Thoracic aorta (tissue), 2 donors: Measurements from ENCODE around the gene PXDN. TPM values are rescaled to one million over a fixed set of nuclear protein-coding genes. Genes with fewer than 3 reads are reported as not detected.
"Not testable (repeated sequence)": the region's sequence is repeated elsewhere in the genome, so short reads cannot be mapped to it uniquely, and the experiment has no call there.

Experiments
- ATAC-seq: fragments of 150-250 bp; one replicate; pipeline ENCODE4 v1.8.0; 2017; ENCODE audit warnings: low read depth; ENCODE audit not compliant: insufficient number of reproducible peaks, low FRiP score
- DNase-seq: peaks from one replicate; pipeline ENCODE4 v3.0.0-alpha.2; 2020; ENCODE audit warnings: low spot score
- H3K27ac ChIP-seq, 2 donors: fragments of 200-600 bp; sonication (generic); 1 replicate in 1 of 2; 2 replicates in 1 of 2; pipeline ENCODE4 v1.5.1; 2016; ENCODE audit warnings: mild to moderate bottlenecking in 2 of 2, moderate library complexity in 2 of 2
- H3K27me3 ChIP-seq: fragments of 200-600 bp; sonication (generic); replicated peaks from 2 replicates; pipeline ENCODE4 v1.6.0; 2016; ENCODE audit warnings: mild to moderate bottlenecking; ENCODE audit not compliant: insufficient read depth
- H3K36me3 ChIP-seq: fragments of 200-600 bp; sonication (generic); one replicate; pipeline ENCODE4 v1.5.1; 2016
- H3K4me1 ChIP-seq, 2 donors: fragments of 200-600 bp; sonication (generic); 1 replicate in 1 of 2; 2 replicates in 1 of 2; pipeline versions ENCODE4 v1.5.1 to v1.6.0; 2016; ENCODE audit warnings: low read depth in 2 of 2, mild to moderate bottlenecking in 1 of 2; ENCODE audit not compliant: control insufficient read depth in 1 of 2
- H3K4me3 ChIP-seq: fragments of 200-600 bp; sonication (generic); 2 replicates; pipeline ENCODE4 v1.5.1; 2016; ENCODE audit warnings: mild to moderate bottlenecking
- H3K9me3 ChIP-seq: fragments of 200-600 bp; sonication (generic); 2 replicates; pipeline ENCODE4 v1.5.1; 2016
- total RNA-seq, 2 donors: library from RNA; depleted of rRNA; stranded (reverse); fragments of >200 nt; gene quantifications; one replicate each; pipeline versions ENCODE4 v1.1.0 to v1.2.3, GENCODE V29; 2016
- TF ChIP-seq, protein P1 (sequence below): fragments of 200-600 bp; sonication (generic); IDR thresholded peaks from one replicate; pipeline ENCODE4 v1.5.1; 2019; ENCODE audit warnings: antibody characterized with exemption

Gene PXDN
- total RNA-seq, 2 donors from 2014 or later: 97.5 to 114 TPM

DNA sequence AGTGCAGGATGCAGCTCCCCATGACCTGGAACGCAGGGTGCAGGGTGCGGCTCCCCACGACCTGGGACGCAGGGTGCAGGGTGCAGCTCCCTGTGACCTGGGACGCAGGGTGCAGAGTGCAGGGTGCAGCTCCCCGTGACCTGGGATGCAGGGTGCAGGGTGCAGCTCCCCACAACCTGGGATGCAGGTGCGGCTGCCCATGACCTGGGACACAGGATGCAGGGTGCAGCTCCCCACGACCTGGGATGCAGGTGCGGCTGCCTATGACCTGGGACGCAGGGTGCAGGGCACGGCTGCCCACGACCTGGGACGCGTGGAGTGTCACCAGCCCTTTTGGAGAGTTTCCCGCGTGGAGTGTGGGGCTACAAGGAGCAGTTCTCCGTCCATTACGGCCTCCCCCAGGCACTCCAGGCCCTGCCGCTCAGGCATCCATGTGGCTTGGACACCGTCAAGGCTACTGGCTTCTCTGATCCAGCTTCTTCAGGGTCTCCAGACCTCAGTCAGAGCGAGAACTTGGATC is 38.7 kb downstream of the PXDN start:
- H3K4me3 ChIP-seq: no peak overlapping the region
- H3K27ac ChIP-seq: no peak overlapping the region
- no peaks in the 10 kb centered on the region for H3K36me3 ChIP-seq
- DNase-seq: no peak
- H3K4me1 ChIP-seq: peaks cover 14 to 33% of the 10 kb centered on the region in 2 donors
- H3K27me3 ChIP-seq: no peaks in the 10 kb centered on the region
- no peaks in the 10 kb centered on the region for H3K9me3 ChIP-seq
- TF ChIP-seq, protein P1, sequence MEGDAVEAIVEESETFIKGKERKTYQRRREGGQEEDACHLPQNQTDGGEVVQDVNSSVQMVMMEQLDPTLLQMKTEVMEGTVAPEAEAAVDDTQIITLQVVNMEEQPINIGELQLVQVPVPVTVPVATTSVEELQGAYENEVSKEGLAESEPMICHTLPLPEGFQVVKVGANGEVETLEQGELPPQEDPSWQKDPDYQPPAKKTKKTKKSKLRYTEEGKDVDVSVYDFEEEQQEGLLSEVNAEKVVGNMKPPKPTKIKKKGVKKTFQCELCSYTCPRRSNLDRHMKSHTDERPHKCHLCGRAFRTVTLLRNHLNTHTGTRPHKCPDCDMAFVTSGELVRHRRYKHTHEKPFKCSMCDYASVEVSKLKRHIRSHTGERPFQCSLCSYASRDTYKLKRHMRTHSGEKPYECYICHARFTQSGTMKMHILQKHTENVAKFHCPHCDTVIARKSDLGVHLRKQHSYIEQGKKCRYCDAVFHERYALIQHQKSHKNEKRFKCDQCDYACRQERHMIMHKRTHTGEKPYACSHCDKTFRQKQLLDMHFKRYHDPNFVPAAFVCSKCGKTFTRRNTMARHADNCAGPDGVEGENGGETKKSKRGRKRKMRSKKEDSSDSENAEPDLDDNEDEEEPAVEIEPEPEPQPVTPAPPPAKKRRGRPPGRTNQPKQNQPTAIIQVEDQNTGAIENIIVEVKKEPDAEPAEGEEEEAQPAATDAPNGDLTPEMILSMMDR: no peak
- no peak for ATAC-seq

DNA sequence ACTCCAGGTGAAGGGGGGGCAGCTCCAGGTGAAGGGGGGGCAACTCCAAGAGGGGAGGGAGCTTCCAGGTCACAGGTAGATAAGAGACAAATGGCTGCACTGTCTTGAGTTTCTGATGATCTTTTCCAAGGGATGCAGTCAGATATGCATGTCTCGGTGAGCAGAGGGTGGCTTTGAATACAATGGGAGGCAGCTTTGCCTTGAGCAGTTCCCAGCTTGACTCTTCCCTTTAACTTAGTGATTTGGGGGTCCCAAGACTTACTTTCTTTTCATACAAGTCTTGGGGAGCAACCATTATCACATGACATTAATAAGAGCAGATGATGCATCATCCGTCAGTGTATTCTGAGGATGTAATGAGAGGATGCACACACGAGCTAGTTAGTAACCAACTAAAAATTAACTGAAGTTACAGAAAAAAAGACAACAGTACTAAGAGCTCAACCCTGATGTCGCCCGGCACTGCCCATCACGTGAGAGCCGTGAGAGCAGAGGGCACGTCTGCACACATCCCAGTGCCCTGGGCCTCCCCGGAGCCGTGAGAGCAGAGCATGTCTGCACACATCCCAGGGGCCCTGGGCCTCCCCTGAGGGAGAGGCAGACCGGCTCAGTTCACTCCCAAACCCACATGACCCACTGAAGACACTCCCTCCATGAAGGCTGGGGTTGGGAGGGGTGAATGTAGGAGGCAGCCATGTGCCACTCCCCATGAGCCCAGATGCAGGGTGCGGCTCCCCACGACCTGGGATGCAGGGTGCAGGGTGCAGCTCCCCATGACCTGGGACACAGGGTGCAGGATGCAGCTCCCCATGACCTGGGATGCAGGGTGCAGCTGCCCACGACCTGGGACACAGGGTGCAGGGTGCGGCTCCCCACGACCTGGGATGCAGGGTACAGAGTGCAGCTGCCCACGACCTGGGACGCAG is 39.4 kb downstream of the PXDN start:
- no peak overlapping the region for H3K4me3 ChIP-seq
- H3K9me3 ChIP-seq: no peaks in the 10 kb centered on the region
- H3K4me1 ChIP-seq: peaks cover 14 to 33% of the 10 kb centered on the region in 2 donors
- no peaks in the 10 kb centered on the region for H3K36me3 ChIP-seq
- ATAC-seq (no peak), DNase-seq (no peak)
- TF ChIP-seq, protein P1: no peak
- H3K27ac ChIP-seq: no peak overlapping the region
- no peaks in the 10 kb centered on the region for H3K27me3 ChIP-seq

DNA sequence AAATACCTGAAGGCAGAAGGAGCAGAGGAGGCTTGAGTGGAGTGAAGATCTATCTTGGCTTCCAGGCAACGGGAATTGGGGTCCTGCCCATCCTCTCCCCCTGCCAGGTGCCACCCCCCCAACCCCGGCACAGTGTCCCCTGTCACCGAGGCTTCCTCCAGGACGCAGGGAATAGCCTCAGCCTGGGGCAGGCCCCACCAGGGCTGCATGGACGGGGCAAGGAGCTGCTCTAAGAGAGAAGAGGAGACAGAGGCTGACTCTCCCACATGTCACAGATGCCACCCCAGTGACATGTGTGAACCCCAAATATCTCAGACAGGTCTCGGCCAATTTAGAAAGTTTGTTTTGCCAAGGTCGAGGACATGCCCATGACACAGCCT is 42.1 kb downstream of the PXDN start:
- TF ChIP-seq, protein P1: no peak
- Histone ChIP-seq H3K9me3 (no peaks in the 10 kb centered on the region), H3K4me1 (peaks cover 8 to 38% of the 10 kb centered on the region in 2 donors), H3K36me3 (no peaks in the 10 kb centered on the region), H3K27me3 (no peaks in the 10 kb centered on the region), H3K4me3 (no peak overlapping the region), H3K27ac (no peak overlapping the region)
- no peak for DNase-seq
- no peak for ATAC-seq

DNA sequence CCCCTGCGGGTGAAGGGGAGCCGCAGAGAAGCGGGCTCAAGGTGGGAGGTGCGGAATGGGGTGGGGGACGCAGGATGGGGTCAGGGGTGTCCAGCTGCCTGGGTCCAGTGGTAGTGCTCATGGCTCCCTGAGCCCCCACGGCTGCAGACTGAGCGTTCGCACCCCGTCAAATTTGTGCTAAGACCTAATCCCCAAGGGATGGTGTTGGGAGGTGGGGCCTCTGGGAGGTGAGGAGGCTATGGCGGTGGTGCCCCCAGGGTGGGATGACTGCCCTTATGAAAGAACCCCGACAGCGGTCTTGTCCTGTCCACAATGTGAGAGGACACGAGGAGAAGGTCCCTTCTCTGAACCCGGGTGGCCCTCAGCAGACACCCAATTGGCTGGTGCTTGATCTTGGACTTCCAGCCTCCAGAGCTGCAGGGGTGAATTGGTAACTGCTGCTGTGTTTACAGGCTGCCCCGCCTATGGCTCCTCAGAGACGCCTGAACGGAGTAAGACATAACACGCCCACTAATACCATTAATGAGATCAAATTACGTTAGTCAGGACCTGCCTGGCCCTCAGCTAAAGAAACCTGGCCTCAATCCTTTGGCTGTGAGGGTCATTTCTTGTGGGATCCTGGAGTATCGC is 42.6 kb downstream of the PXDN start:
- TF ChIP-seq, protein P1: no peak
- Histone ChIP-seq H3K4me1 (peaks cover 8 to 38% of the 10 kb centered on the region in 2 donors), H3K27ac (no peak overlapping the region), H3K4me3 (no peak overlapping the region), H3K36me3 (no peaks in the 10 kb centered on the region), H3K27me3 (no peaks in the 10 kb centered on the region), H3K9me3 (no peaks in the 10 kb centered on the region)
- no peak for DNase-seq
- no peak for ATAC-seq

DNA sequence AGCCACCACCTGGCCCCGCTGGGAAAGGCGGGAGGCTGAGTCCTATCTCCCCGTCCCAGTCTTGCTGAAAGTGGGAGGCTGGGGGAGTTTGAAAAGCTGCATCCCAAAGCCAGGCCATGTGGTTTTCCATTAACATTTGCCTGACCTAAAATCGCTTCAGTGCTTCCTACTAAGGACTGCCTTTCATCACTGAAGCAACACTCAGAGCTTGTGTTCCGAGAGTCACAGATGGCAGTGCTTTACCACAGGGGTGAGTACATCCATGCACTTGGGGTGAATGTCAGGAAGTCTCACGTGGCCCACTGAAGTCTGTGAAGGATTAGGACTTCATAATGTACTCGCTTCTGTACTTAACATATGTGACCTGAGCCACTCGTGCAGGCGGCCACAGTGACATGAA is 43.3 kb downstream of the PXDN start:
- Histone ChIP-seq H3K4me1 (peaks cover 8 to 33% of the 10 kb centered on the region in 2 donors), H3K9me3 (no peaks in the 10 kb centered on the region), H3K36me3 (no peaks in the 10 kb centered on the region), H3K27me3 (no peaks in the 10 kb centered on the region), H3K4me3 (no peak overlapping the region), H3K27ac (no peak overlapping the region)
- ATAC-seq (no peak), DNase-seq (no peak)
- TF ChIP-seq, protein P1: no peak

DNA sequence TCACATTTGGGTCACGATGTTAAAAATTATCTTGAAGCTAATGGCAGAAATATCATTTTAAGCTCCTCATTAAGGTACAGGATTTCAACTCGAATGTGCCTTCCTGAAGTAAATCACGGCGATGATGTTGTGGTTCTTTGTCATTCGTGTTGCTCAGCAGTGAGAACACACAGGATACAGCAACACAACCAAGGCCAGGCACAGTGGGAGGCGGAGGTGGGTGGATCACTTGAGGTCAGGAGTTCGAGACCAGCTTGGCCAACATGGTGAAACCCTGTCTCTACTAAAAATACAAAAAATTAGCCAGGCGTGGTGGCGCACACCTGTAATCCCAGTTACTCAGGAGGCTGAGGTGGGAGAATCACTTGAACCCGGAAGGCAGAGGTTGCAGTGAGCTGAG is 43.9 kb downstream of the PXDN start:
- DNase-seq: not testable (repeated sequence)

More for the DNA sequence above, 43.9 kb downstream of the PXDN start:
- ATAC-seq, H3K27me3 ChIP-seq, H3K27ac ChIP-seq, H3K36me3 ChIP-seq, H3K9me3 ChIP-seq, H3K4me3 ChIP-seq: not testable (repeated sequence)
- peaks cover 8 to 32% of the 10 kb centered on the region in 2 donors for H3K4me1 ChIP-seq
